ENCODE measurements around the gene SERPINA5. TPM values are rescaled to one million over a fixed set of nuclear protein-coding genes. Genes with fewer than 3 reads are reported as not detected.
A peak's percentile ranks its signal among the peaks of the same experiment; 100 is the strongest.

Gene SERPINA5
- total RNA-seq (2014; rRNA removed; shearing (Covaris generic)), result 0.49 and 2.9 TPM in 2 replicates

GRCh38 chr14:94581127-94581999 is at the start of gene SERPINA5:
TSS of gene SERPINA5 (plus strand) at chr14:94581426. CDS start at chr14:94587363, 5,937 bp downstream.
- peak; percentile 71 for DNase-seq (ENCODE audit: low read depth)

GRCh38 chr14:94532447-94532846 is 48.8 kb upstream of the SERPINA5 start:
- no peak for DNase-seq (ENCODE audit: low read depth)

GRCh38 chr14:94535506-94535905 is 45.7 kb upstream of the SERPINA5 start:
- no peak for DNase-seq (ENCODE audit: low read depth)

GRCh38 chr14:94536836-94537235 is 44.4 kb upstream of the SERPINA5 start:
- peak; percentile 19 for DNase-seq (ENCODE audit: low read depth)

GRCh38 chr14:94538070-94538740 is 43.0 kb upstream of the SERPINA5 start:
- DNase-seq (ENCODE audit: low read depth), result no peak

GRCh38 chr14:94539181-94539580 is 42.0 kb upstream of the SERPINA5 start:
- no peak for DNase-seq (ENCODE audit: low read depth)

- DNase-seq (ENCODE audit: low read depth), result peak; percentile 40
Observed at GRCh38 chr14:94540031-94540794, 41.0 kb upstream of the SERPINA5 start.

GRCh38 chr14:94541234-94541975 is 39.8 kb upstream of the SERPINA5 start:
- no peak for DNase-seq (ENCODE audit: low read depth)

- DNase-seq (ENCODE audit: low read depth), result peak; percentile 69
Observed at GRCh38 chr14:94542111-94542810, 39.0 kb upstream of the SERPINA5 start.

- DNase-seq (ENCODE audit: low read depth), result no peak
Observed at GRCh38 chr14:94542811-94543440, 38.3 kb upstream of the SERPINA5 start.

- peak; percentile 16 for DNase-seq (ENCODE audit: low read depth)
Observed at GRCh38 chr14:94543449-94544124, 37.6 kb upstream of the SERPINA5 start.

- DNase-seq (ENCODE audit: low read depth), result no peak
Observed at GRCh38 chr14:94544726-94545125, 36.5 kb upstream of the SERPINA5 start.

GRCh38 chr14:94545131-94545841 is 35.9 kb upstream of the SERPINA5 start:
- no peak for DNase-seq (ENCODE audit: low read depth)

GRCh38 chr14:94547151-94547680 is 34.0 kb upstream of the SERPINA5 start:
- no peak for DNase-seq (ENCODE audit: low read depth)

GRCh38 chr14:94547726-94548125 is 33.5 kb upstream of the SERPINA5 start:
- no peak for DNase-seq (ENCODE audit: low read depth)

- no peak for DNase-seq (ENCODE audit: low read depth)
Observed at GRCh38 chr14:94548131-94548998, 32.9 kb upstream of the SERPINA5 start.
